GM18505 (cell line): ENCODE results near the gene ZNF606.

Experiments
- ATAC-seq: cut with Tn5 transposase; IDR thresholded peaks from one replicate; pipeline ENCODE4 v1.9.1; 2021; ENCODE audit not compliant: unreplicated experiment
- POLR2A ChIP-seq: IDR thresholded peaks from 4 replicates; pipeline ENCODE4 v1.6.1; 2011; ENCODE audit warnings: borderline replicate concordance; ENCODE audit not compliant: insufficient read depth, insufficient read length; ENCODE audit errors: extremely low read depth

ZNF606 gene

DNA sequence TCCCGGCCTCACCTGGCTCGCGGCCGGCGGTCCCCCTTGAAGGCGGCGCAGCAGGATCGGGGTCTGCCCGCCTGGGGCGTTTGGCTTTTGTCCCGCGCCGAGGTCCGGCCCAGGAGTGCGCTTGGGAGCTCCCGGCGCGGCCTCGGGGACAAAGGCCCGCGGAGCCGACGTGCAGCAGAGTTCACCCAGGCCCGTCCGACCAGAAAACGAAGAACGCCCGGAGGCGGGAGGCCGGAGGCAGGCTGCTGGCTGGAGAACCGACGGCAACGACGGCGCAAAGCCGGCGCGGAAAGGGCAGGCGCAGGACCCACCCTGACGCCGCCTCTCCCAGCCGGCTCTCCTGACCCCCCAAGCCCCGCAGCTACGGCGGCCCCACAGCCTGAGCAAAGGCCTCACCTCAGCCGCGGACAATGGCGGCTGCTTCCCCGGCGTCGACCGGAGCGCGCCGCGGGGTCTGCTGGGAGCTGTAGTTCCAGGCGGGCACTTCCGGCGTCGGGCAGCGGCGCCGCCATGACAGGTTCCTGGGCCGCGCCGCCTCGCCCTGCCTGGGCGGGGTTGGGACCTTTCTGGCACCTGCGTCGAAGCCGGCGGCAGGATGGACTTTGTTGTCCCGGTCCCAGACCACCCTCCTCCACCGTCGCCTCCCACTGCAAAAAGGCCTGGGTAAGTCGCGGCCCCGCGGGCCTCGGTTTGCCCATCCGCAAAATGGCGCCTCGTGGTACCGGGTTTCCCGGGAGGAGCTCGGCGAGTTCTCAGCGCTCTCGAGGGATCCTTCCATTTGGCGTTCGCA is at the start of gene ZNF606:
Gene ZNF606, minus strand, starts transcription at position 437 of the 790 bp plus-strand sequence. CDS start 1,501 bp downstream, outside the sequence.
- TF ChIP-seq POLR2A: peak; percentile 78
- peak; percentile 98 for ATAC-seq

DNA sequence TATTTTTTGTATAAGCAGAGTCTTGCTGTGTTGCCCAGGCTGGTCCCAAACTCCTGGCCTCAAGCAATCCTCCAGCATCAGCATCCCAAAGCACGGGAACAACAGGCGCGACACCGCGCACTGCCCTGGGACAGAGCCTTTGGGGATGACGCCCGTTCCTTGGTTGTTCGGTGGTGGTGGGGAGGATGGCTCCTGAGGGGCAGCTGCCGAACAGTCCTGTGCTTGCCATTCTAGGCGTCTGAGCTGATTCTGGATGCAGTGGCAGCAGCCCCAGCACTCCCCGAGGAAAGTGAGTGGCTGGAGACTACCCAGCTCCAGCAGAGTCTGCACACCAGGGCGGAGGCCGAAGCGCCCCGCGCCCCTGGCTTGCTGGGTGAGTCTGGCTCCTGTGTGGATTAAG is 49.6 kb upstream of the ZNF606 start:
- no peak for TF ChIP-seq POLR2A
- ATAC-seq: no peak

DNA sequence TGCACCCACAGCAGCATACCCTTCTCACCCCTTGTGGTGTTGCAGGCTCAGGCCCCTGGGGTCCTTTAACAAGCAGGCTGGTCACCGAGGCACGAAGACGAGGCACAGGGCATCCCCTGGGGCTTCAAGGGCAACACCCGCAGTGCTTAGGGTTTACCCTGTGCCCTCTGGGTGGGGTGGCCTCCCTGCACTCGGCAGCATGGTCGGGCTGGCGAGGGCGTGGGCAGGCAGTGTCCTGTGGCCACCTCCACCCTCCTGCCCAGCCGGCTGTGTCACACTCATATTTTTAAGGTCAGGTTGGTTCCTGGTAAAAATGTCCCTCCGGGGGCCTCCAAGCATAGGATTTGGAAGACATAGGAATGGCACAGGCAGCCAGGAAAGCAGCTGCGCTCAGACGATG is 45.1 kb upstream of the ZNF606 start:
- no peak for TF ChIP-seq POLR2A
- ATAC-seq: no peak

DNA sequence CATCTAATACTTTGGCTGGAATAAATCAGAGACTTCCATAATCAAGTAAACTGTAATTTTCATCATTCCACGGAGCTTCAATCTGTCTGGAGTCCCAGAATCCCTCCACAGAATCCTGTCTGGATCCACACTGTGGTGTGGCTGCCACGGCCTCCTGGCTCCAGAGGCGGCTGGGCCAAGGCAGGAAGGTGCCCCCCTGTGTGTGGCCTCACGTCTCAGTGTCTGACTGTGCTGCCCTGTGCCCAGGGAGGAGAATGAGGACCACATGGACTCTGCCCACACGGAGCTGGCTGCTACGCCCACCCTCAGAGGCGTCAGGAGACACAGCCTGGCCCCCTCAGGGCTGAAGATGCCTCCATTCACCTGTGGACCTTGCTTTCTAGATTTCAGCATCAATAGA is 44.2 kb upstream of the ZNF606 start:
- no peak for TF ChIP-seq POLR2A
- no peak for ATAC-seq

DNA sequence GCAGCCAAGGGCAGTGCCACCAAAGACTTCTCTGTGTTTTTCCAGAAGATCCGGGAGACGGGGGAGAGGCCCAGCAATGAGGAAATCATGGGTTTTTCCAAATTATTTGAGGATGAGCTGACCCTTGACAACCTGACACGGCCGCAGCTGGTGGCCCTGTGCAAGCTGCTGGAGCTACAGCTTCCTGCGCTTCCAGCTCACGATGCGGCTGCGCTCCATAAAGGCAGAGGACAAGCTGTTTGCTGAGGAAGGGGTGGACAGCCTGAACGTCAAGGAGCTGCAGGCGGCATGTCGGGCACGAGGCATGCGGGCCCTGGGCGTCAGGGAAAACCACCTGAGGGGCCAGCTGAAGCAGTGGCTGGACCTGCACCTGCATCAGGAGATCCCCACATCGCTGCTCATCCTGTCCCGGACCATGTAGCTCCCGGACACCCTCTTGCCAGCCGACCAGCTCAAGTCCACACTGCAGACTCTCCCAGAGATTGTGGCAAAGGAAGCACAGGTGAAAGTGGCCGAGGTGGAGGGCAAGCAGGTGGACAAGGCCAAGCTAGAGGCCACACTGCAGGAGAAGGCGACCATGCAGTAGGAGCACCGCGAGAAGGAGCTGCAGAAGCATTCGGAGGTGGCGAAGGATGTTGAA is 42.9 kb upstream of the ZNF606 start:
- no peak for TF ChIP-seq POLR2A
- no peak for ATAC-seq

DNA sequence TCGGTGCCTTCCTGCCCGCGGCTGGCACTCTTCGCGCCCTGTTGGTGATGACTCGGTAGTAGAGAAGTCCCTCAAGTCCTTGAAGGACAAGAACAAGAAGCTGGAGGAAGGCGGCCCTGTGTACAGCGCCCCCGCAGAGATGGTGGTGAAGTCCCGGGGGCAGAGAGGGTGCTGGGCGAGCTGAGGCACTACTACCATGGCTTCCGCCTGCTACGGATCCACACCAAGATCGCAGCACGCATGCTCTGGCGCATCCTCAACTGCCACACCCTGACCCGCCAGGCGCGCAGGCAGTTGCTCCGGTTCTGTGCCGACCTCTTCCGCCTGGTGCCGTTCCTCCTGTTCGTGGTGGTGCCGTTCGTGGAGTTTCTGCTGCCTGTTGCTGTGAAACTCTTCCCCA is 42.3 kb upstream of the ZNF606 start:
- TF ChIP-seq POLR2A: no peak
- no peak for ATAC-seq

DNA sequence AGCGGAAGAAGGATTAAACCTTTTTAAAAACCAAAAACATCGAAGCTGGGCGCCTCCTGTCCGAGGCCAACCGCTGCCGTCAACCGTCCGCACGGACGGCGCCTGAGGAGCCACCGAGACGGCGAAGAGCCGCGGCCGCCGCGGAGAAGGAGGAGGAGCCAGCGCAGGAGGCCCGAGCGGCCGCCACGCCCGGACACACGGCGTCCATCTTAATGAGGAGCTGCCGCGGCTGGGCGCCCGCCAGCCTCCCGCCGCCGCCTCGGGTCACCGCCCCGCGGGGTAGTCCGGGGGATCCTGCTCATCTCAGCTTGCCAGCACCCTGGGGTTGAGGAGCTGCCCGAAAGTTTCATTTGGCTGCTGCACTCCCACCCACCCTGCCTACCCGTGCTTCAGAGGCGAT is 41.8 kb upstream of the ZNF606 start:
- no peak for TF ChIP-seq POLR2A
- ATAC-seq: no peak

DNA sequence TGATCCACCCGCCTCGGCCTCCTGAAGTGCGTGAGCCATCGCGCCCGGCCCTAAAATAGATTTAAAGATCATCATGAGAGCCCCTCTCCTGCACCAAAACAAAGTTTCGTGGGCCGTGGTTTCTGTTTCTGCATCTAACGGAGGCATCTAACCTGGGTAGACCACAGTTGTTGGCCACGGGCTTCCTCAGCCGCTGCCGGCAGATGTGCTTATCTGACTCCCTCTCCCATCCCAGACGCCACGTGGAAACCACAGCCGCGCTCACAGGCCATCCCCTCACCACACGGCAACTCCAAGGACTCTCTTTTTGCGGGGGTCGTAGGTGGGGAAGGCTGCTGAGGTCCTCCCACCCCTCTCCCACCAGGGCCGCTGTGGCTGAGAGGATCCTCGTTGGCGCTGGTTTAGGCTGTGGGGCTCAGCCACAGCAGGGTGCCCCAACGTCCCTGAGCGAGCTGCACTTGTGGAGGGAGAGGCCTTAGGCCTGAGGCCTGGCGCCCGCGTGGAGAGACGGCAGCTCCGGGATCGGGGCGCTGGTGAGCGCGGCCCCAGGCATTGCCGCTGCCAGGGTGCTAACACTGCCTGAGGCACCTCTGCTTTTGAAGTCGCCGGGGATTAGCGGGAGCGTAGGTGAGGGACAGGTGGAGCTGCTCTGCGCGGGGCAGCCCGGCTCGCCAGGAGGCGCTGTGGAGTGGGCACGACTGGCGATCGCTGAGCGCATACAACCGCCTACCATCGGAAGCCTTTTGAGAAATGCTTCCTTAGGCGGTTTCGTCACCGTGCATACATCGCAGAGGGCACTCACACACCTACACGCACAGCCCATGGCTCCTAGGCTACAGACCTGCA is 40.1 kb upstream of the ZNF606 start:
- no peak for TF ChIP-seq POLR2A
- ATAC-seq: no peak

DNA sequence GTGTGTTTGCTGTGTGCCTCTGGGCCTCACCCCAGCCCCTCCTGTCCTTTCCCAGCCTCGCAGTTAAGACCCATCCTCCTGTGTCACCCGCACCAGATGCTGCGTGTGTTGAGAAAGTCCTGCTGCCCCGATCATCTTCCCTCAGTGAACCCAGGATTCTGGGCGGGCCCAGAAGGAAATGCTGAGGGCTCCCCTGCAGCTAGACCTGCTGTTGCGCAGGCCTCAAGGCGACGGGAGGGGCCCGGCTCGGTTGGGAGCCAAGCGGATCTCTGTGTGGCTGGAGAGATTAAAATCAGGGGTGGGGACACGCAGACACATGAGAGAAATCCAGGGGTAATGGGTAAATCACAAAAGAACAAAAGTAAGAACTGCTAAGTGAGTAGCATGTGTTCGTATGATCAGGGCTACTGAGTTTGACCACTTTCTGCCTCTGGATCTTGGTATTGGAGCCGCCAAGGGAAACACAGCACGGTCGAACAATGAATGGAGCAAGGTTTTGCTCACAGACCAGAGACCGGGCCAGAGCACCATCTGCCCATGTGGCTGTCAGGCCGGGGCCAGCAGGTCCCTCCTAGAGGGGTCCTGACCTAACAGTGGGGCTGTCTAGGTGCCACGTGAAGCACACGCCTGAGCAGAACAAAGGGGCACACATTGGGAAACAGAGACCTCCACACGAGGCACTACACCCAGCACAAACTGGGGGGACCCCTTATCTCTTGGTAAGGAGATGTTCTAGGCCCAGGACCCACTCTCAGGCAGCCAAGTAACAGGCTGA is 38.3 kb upstream of the ZNF606 start:
- TF ChIP-seq POLR2A: no peak
- ATAC-seq: no peak

DNA sequence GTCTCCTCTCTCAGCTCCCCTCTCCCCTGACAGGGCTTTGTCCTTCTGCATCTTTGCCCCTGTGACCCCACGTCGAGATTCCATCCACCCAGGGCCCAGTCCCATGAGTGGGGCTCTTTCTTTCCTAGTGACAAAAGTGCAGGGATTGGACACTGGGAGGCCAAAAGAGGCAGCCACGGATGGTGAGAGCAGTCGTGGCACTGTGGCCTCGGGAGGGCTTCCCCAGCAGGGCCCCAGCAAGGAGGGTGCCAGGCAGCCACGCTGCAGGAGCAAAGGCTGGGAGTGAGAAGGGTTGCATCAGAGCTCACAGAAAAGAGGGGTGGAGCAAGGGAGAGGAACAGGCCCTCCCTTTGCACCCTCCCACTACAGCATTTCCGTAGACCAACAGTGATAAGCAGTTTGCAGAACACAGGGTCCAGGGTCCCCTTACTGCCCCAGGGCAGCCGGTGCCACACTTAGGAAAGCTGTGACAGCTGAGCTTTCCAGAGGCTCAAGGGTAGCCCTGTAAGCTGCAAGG is 36.1 kb upstream of the ZNF606 start:
- ATAC-seq: no peak
- no peak for TF ChIP-seq POLR2A

DNA sequence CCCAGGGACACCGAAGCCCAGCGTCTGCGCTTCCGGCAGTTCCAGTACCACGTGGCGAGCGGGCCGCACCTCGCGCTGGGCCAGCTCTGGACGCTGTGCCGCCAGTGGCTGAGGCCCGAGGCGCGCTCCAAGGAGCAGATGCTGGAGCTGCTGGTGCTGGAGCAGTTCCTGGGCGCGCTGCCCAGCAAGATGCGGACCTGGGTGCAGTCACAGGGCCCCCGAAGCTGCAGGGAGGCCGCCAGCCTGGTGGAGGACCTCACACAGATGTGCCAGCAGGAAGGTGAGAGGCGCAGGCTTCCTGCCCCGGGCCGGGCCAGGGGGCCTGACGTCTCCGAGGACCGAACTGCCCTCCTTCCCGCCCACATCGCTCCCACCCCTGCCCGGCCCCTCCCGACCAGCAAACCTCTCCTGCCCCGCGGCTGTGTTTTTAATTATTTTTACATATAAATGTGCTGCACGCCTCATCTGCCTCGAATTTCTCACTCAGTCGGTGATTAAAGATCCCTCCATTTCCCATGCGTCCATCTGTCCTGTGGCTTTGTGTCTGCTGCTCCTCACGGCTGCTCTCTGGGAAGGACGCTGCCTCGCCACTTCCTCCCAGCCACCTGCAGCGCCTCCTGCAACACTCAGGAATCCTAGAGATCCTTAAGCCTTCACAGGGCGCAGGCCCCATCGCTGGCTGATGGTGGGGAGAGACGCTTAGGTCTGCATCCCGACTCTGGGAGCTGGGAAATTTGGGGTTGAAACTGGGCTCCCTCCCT is 35.5 kb upstream of the ZNF606 start:
- ATAC-seq: no peak
- TF ChIP-seq POLR2A: no peak

DNA sequence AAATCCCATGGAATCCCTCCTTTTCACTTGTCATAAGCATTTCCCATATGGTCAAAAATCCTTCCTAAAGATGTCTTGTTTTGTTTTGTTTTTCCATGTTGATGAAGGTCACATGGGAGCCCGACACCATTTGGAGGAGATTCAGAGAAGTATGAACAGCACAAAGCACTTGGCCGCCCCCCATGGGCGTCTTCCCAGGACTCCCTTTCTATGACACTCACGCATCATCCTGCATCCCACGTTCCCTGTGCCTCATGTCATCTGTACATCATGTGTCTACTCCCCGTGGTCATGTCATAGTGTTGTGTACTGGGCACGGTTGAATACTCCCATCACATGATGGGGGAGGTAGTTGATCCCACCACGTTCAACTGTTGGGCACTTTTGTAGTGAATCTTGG is 33.2 kb upstream of the ZNF606 start:
- ATAC-seq: no peak
- no peak for TF ChIP-seq POLR2A

DNA sequence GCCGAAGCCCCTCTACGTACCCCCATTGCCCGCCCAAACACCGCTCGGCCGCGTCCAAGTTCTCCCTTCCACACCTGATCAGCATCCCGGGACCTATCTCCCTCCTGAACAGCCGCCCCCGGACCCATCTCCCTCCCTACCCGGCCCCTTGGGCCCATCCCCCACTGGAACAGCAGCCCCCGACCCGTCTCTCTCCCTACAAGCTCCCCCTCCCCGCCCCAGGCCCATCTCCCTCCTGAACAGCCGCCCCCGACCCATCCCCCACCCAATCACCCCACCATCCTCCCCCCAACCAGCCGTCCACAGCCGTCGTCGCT is 31.8 kb upstream of the ZNF606 start:
- ATAC-seq: no peak
- TF ChIP-seq POLR2A: no peak
